ENCODE data around the gene FBLN7. TPM values are rescaled to one million over a fixed set of nuclear protein-coding genes. Genes with fewer than 3 reads are reported as not detected.
A peak's percentile ranks its signal among the peaks of the same experiment; 100 is the strongest.

Gene FBLN7
- total RNA-seq, 1 donor from 2014 or later: 17.0 TPM

- DNase-seq (ENCODE audit: low spot score): no peak
- Mint-ChIP-seq H3K9me3 (no peaks in the 10 kb centered on the region), H3K27me3 (ENCODE audit: low read depth) (no peaks in the 10 kb centered on the region), H3K4me3 (ENCODE audit: low read depth) (peak overlapping the region; percentile 80), H3K4me1 (ENCODE audit: low read depth) (peaks cover 59% of the 10 kb centered on the region), H3K27ac (peak overlapping the region; percentile 93), H3K36me3 (ENCODE audit: low read depth) (peaks cover 40% of the 10 kb centered on the region)
- intact Hi-C loops (cut with micrococcal nuclease): loop anchor here (10.0 kb wide), 1 partner anchor 129 kb away; the partner anchor contains the start of gene TMEM87B
These were observed 45.9 kb downstream of the FBLN7 start for GRCh38 chr2:112184121-112184520.

- Mint-ChIP-seq H3K4me1 (ENCODE audit: low read depth) (peaks cover 67% of the 10 kb centered on the region), H3K9me3 (no peaks in the 10 kb centered on the region), H3K36me3 (ENCODE audit: low read depth) (peaks cover 48% of the 10 kb centered on the region), H3K27me3 (ENCODE audit: low read depth) (no peaks in the 10 kb centered on the region), H3K4me3 (ENCODE audit: low read depth) (no peak overlapping the region), H3K27ac (peak overlapping the region; percentile 72)
- intact Hi-C loops (cut with micrococcal nuclease): loop anchor here (5.0 to 10.0 kb wide), 4 partner anchors 33 to 397 kb away; partner anchors contain the start of genes CHCHD5, TMEM87B and TTL
- no peak for DNase-seq (ENCODE audit: low spot score)
These were observed 46.9 kb downstream of the FBLN7 start for GRCh38 chr2:112185131-112185530.

GRCh38 chr2:112187046-112187715 lies 49.0 kb downstream of the FBLN7 start:
- DNase-seq (ENCODE audit: low spot score): no peak
- Mint-ChIP-seq H3K27me3 (ENCODE audit: low read depth) (no peaks in the 10 kb centered on the region), H3K4me1 (ENCODE audit: low read depth) (peaks cover 72% of the 10 kb centered on the region), H3K4me3 (ENCODE audit: low read depth) (peak overlapping the region; percentile 31), H3K36me3 (ENCODE audit: low read depth) (peaks cover 60% of the 10 kb centered on the region), H3K9me3 (no peaks in the 10 kb centered on the region), H3K27ac (peak overlapping the region; percentile 98)
- intact Hi-C loops (cut with micrococcal nuclease): loop anchor here (5.0 to 10.0 kb wide), 4 partner anchors 35 to 395 kb away; partner anchors contain the start of genes CHCHD5, TMEM87B and TTL

GRCh38 chr2:112187805-112188596 lies 49.8 kb downstream of the FBLN7 start:
- peak overlapping the region; percentile 31 for H3K4me3 Mint-ChIP-seq (ENCODE audit: low read depth)
- peaks cover 70% of the 10 kb centered on the region for H3K4me1 Mint-ChIP-seq (ENCODE audit: low read depth)
- H3K36me3 Mint-ChIP-seq (ENCODE audit: low read depth): peaks cover 67% of the 10 kb centered on the region
- DNase-seq (ENCODE audit: low spot score): peak; percentile 73
- intact Hi-C loops (cut with micrococcal nuclease): loop anchor here (2.0 to 10.0 kb wide), 5 partner anchors 36 to 394 kb away; partner anchors contain the start of genes CHCHD5, TMEM87B, TTL and ZC3H8
- peak overlapping the region; percentile 98 for H3K27ac Mint-ChIP-seq
- no peaks in the 10 kb centered on the region for H3K9me3 Mint-ChIP-seq
- H3K27me3 Mint-ChIP-seq (ENCODE audit: low read depth): no peaks in the 10 kb centered on the region

GRCh38 chr2:112189001-112189556 lies 50.9 kb downstream of the FBLN7 start:
- Mint-ChIP-seq H3K36me3 (ENCODE audit: low read depth) (peaks cover 59% of the 10 kb centered on the region), H3K4me3 (ENCODE audit: low read depth) (peak overlapping the region; percentile 4), H3K4me1 (ENCODE audit: low read depth) (peaks cover 62% of the 10 kb centered on the region), H3K27ac (peak overlapping the region; percentile 98), H3K9me3 (no peaks in the 10 kb centered on the region), H3K27me3 (ENCODE audit: low read depth) (no peaks in the 10 kb centered on the region)
- intact Hi-C loops (cut with micrococcal nuclease): loop anchor here (2.0 to 10.0 kb wide), 5 partner anchors 37 to 393 kb away; partner anchors contain the start of genes CHCHD5, TMEM87B, TTL and ZC3H8
- no peak for DNase-seq (ENCODE audit: low spot score)

GRCh38 chr2:112194028-112194427 lies 55.8 kb downstream of the FBLN7 start:
- intact Hi-C loops (cut with micrococcal nuclease): no loop called here
- H3K4me3 Mint-ChIP-seq (ENCODE audit: low read depth): no peak overlapping the region

GRCh38 chr2:112194482-112194881 lies 56.3 kb downstream of the FBLN7 start:
- H3K9me3 Mint-ChIP-seq: peaks cover 2% of the 10 kb centered on the region
- H3K4me1 Mint-ChIP-seq (ENCODE audit: low read depth): peaks cover 42% of the 10 kb centered on the region
- DNase-seq (ENCODE audit: low spot score): no peak
- peak overlapping the region; percentile 37 for H3K4me3 Mint-ChIP-seq (ENCODE audit: low read depth)
- intact Hi-C loops (cut with micrococcal nuclease): no loop called here
- H3K27me3 Mint-ChIP-seq (ENCODE audit: low read depth): no peaks in the 10 kb centered on the region
- H3K36me3 Mint-ChIP-seq (ENCODE audit: low read depth): peaks cover 38% of the 10 kb centered on the region
- peak overlapping the region; percentile 67 for H3K27ac Mint-ChIP-seq

More at GRCh38 chr2:112194028-112194427, 55.8 kb downstream of the FBLN7 start:
- Mint-ChIP-seq H3K27ac (peak overlapping the region; percentile 7), H3K4me1 (ENCODE audit: low read depth) (peaks cover 42% of the 10 kb centered on the region), H3K36me3 (ENCODE audit: low read depth) (peaks cover 39% of the 10 kb centered on the region), H3K27me3 (ENCODE audit: low read depth) (no peaks in the 10 kb centered on the region), H3K9me3 (no peaks in the 10 kb centered on the region)
- DNase-seq (ENCODE audit: low spot score): no peak

GRCh38 chr2:112195167-112195766 lies 57.1 kb downstream of the FBLN7 start:
- intact Hi-C loops (cut with micrococcal nuclease): no loop called here
- no peak overlapping the region for H3K4me3 Mint-ChIP-seq (ENCODE audit: low read depth)
- peaks cover 5% of the 10 kb centered on the region for H3K9me3 Mint-ChIP-seq
- H3K27me3 Mint-ChIP-seq (ENCODE audit: low read depth): no peaks in the 10 kb centered on the region
- peaks cover 38% of the 10 kb centered on the region for H3K4me1 Mint-ChIP-seq (ENCODE audit: low read depth)
- DNase-seq (ENCODE audit: low spot score): no peak
- no peak overlapping the region for H3K27ac Mint-ChIP-seq
- H3K36me3 Mint-ChIP-seq (ENCODE audit: low read depth): peaks cover 38% of the 10 kb centered on the region

- Mint-ChIP-seq H3K27me3 (ENCODE audit: low read depth) (no peaks in the 10 kb centered on the region), H3K36me3 (ENCODE audit: low read depth) (peaks cover 35% of the 10 kb centered on the region), H3K27ac (no peak overlapping the region), H3K4me3 (ENCODE audit: low read depth) (no peak overlapping the region), H3K4me1 (ENCODE audit: low read depth) (peaks cover 34% of the 10 kb centered on the region), H3K9me3 (peaks cover 5% of the 10 kb centered on the region)
- no peak for DNase-seq (ENCODE audit: low spot score)
- intact Hi-C loops (cut with micrococcal nuclease): no loop called here
These were observed 57.8 kb downstream of the FBLN7 start for GRCh38 chr2:112195950-112196349.

GRCh38 chr2:112197868-112198267 lies 59.7 kb downstream of the FBLN7 start:
- Mint-ChIP-seq H3K27ac (no peak overlapping the region), H3K36me3 (ENCODE audit: low read depth) (peaks cover 38% of the 10 kb centered on the region)

GRCh38 chr2:112198780-112199179 lies 60.6 kb downstream of the FBLN7 start:
- H3K36me3 Mint-ChIP-seq (ENCODE audit: low read depth): peaks cover 44% of the 10 kb centered on the region
- H3K27me3 Mint-ChIP-seq (ENCODE audit: low read depth): no peaks in the 10 kb centered on the region
- no peak for DNase-seq (ENCODE audit: low spot score)
- intact Hi-C loops (cut with micrococcal nuclease): no loop called here
- H3K9me3 Mint-ChIP-seq: peaks cover 19% of the 10 kb centered on the region
- no peak overlapping the region for H3K27ac Mint-ChIP-seq
- H3K4me1 Mint-ChIP-seq (ENCODE audit: low read depth): peaks cover 21% of the 10 kb centered on the region
- H3K4me3 Mint-ChIP-seq (ENCODE audit: low read depth): no peak overlapping the region

More at GRCh38 chr2:112197868-112198267, 59.7 kb downstream of the FBLN7 start:
- Mint-ChIP-seq H3K27me3 (ENCODE audit: low read depth) (no peaks in the 10 kb centered on the region), H3K9me3 (peaks cover 10% of the 10 kb centered on the region), H3K4me3 (ENCODE audit: low read depth) (no peak overlapping the region), H3K4me1 (ENCODE audit: low read depth) (peaks cover 24% of the 10 kb centered on the region)
- DNase-seq (ENCODE audit: low spot score): no peak
- intact Hi-C loops (cut with micrococcal nuclease): no loop called here

GRCh38 chr2:112199188-112199587 lies 61.0 kb downstream of the FBLN7 start:
- Mint-ChIP-seq H3K4me1 (ENCODE audit: low read depth) (peaks cover 20% of the 10 kb centered on the region), H3K27ac (no peak overlapping the region), H3K9me3 (peaks cover 23% of the 10 kb centered on the region), H3K36me3 (ENCODE audit: low read depth) (peaks cover 45% of the 10 kb centered on the region), H3K4me3 (ENCODE audit: low read depth) (no peak overlapping the region), H3K27me3 (ENCODE audit: low read depth) (no peaks in the 10 kb centered on the region)
- intact Hi-C loops (cut with micrococcal nuclease): no loop called here
- DNase-seq (ENCODE audit: low spot score): no peak

All from activated T-helper 2 cell treated with anti-CD3 and anti-CD28 coated beads, Interferon-gamma antibody, Interleukin-2, Interleukin-4, amounts not matched to agents 10 μg/mL and 5 μg/mL and 100 μg/mL, durations not matched to agents 14 hours and 24 hours and 36 hours (primary cell).